Kidney tubule cell (primary cell): Measurements from ENCODE around the gene PDGFRB.

Source experiments
- DNase-seq: peaks from one replicate; pipeline ENCODE4 v3.0.0-alpha.2; 2018; ENCODE audit warnings: low spot score

Gene PDGFRB

DNA sequence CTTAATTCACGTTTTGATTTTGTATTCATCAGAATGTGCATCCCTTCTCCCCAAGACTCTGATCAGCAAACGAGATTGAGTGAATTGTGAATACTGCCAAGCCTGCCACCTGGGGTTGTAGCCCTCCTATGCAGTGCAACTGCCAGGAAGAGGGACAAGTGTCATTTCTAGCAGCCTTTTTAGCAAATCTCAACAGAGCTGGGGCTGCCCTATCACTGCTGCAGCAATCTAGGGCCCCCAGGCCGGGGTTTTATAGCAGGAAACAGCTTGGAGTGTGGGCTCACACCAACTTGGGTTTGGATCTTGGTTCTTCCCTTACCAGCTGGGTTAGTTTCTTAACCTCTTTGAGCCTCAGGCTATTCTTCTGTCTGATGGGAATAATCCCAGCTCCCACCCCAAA is 73.3 kb downstream of the PDGFRB start:
- DNase-seq = no peak

GRCh38 chr5:150081541-150082283 is 73.9 kb downstream of the PDGFRB start:
- DNase-seq = no peak

GRCh38 chr5:150080696-150081435 is 74.8 kb downstream of the PDGFRB start:
- DNase-seq = no peak

- no peak for DNase-seq
Observed at GRCh38 chr5:150079909-150080461, 75.7 kb downstream of the PDGFRB start.

DNA sequence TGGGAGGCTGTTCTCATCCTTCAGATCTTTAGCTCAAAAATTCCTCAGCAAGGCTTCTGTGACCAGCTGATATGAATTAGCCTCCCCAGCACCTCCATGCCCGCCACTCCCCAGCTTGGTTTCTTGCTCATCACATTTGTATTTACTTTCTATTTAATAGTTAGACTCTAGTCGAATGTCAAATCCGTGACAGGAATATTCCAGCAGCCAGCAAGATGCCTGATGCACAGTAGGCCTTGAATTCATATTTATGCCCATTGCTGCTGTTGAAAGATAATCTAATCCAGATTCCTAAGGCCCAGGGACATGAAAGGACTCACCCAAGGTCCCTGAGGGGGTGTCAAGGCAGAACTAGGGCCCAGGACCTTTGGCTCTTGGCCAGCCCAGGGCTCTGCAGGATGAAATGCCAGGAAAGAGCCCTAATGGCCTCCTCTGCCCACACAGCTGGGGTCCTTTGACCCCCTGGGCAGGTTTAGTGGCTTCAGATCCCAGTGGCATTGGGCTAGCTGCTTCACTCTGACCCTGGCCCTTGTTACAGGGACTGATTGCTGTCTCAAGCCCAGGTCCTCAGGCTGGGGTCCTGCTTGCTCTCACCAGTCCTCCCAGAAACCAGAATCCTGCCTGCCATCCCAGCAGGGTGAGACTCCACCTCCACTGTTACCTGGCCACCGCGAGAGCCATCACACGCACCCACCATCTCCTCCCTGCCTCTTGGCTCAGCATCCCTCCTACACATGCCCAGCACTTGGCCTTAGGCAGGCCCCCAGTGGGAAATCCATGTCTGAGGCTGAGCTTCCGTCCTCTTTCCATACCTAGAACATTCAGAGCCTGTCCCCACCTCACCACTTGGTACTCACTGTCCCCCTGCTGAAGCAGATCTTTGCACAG is 76.6 kb downstream of the PDGFRB start:
- no peak for DNase-seq

GRCh38 chr5:150077996-150078801 is 77.4 kb downstream of the PDGFRB start:
- no peak for DNase-seq

GRCh38 chr5:150077060-150077459 is 78.6 kb downstream of the PDGFRB start:
- no peak for DNase-seq

DNA sequence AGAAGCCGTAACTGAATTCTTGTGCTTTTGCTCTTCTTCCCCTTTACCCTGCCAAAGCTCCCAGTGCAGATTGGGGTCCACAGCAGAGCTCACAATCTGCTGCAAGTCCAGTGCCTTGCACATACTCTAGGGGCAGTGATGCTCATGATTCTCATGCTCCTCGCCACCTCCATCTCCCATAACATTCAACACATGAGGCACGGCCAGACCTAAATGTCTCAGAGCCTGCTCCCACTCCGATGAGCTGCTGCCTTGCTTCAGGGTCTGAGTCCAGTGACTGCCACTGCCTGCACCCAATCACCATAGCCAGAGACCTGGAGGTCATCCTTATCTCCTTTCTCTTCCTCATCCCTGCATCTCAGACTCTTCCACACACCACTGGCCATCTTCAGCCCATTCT is 79.8 kb downstream of the PDGFRB start:
- DNase-seq = no peak

GRCh38 chr5:150075233-150075632 is 80.4 kb downstream of the PDGFRB start:
- no peak for DNase-seq

DNA sequence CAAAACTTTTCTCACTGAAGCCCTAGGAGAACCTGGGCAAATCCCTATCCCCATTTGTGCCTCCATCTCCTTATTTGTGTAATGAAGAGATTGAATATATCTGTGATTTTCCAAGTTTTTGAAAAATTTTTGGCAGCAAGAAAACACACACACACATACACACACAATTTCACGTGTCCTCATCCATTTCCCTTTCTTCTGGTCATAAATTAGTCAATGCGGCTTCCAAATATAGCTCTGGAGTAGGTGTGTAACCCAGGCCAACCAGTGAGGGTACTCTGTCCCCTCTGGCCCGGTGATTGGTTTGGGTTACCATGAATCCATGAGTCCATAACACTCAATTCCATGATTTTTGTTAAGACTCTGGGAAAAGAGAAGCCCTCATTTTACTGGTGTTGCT is 82.0 kb downstream of the PDGFRB start:
- no peak for DNase-seq

DNA sequence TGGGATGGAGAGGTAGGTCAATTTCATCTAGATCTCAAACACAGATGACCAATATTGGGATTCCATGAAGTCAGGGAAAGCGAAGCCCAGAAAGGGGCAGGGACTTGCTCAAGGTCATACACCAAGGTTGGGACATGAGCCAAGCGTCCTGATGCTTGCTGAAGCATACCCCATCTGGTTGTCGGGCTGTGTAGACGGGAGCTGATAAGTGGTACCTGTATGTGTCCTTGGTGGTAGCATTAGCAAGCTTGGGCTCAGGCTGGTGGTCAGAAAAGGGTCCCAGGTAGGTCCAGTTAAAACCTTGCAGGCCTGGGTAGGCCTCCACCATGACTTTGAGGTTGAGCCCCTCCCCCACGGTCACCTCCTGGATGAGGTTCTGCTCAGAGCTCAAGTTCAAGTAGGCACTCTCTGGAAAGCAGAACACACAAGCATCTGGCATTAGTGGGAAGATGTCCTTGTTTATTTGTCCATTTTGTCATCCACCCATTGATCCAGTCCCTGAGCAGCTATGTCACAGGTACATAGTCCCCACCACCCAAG is 82.5 kb downstream of the PDGFRB start:
- DNase-seq = no peak

DNA sequence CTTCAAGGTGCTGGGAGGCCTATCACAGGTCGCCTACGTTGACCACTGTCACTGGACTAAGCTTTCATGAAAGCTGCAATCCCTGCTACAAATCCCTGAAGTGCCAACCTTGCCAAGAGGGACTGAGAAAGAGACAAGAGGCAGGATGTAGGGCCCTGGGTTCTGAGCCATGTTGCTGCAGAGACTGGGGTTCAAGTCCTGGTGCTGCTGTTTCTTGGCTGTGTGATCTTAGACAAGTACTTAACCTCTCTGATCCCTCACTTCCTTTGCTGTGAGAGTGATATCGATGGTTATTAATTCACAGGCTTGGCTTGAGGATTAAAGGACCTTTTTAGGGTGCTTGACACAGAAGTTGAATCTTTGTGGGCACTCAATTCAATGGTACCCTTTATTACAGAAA is 84.8 kb downstream of the PDGFRB start:
- DNase-seq = no peak

DNA sequence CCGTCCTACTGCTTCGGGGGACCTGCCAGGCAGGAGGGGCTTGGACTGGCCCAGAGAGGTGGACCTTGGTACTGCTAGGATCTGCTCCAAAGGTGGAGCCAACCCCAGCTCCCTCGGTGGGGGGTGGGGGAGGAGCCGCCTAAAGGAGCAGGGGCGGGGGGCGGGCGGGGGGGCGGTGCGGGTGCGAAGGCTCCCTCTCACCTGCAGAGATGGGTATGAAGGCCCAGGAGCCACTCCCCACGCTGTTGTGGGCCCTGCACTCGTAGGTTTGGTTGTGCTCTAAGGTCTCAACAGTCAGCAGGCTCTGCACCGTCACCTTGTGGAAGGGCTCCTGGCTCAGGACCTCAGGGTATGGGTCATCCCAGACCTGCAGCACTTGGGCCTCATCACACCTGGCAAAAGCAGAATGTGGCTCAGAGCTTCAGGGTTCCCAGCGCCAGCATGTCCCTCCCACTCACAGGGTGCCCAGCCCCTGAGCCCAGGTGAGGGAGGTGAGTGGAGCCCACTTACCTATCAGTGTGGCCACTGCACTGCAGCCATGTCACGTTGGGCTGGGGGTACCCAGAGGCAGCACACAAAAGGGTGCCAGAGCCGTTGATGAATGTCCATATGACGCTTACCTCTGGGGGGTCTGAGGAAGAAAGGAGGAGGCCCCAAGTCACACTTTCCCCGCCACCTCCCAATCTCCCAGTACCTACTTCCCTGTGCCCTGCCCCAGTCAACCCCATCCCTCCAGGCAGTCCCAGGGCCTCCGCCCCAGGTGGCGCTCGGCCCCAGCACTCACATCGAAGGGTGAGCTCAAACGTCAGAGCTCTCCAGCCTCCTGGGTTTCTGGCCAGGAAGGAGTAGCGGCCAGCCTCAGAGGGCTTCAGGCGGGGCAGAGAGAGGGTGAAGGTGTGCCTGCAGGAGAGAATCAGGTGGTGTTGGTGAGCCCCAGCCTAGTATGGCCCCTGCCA is 85.7 kb downstream of the PDGFRB start:
- no peak for DNase-seq

GRCh38 chr5:150068961-150069645 is 86.5 kb downstream of the PDGFRB start:
- no peak for DNase-seq

DNA sequence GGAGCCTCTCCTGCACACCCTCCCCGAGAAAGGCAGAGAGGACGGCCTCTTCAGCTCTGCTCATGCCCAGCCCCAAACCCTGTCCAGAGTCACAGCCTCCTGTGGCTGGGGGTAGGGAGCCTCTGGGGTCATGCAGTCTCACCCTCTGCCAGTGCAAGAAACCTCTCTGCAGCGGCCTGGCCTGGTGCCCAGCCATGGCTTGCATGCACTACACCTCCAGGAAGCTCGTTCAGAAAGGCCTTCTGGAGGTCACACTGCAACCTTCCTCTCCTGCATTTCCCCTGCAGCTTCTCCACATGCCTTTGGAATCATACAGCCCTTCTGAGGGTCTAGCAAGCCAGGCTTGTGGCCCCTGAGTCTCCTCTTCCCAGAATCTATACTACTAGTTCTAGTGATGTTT is 87.2 kb downstream of the PDGFRB start:
- peak; percentile 26 for DNase-seq

DNA sequence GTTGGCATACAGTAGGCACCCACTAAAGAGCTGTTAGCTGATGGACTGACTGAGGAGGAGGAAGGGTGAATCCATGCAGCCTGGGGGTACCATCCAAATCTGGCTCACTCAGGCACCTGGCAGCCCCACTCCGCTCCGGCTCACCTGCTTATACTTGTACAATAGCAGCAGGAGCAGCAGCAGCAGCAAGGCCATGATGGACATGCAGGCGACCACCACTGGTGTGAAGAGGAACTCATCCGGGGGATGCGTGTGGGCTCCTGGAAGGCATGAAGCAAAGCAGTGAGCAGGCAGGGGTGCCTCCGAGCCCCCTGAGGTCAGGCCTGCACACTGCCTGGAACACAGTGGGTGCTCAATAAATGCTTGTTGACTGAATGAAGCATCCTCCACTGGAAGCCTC is 87.6 kb downstream of the PDGFRB start:
- DNase-seq = no peak

GRCh38 chr5:150067405-150067960 is 88.2 kb downstream of the PDGFRB start:
- DNase-seq = no peak

GRCh38 chr5:150066901-150067396 is 88.7 kb downstream of the PDGFRB start:
- peak; percentile 78 for DNase-seq

GRCh38 chr5:150066436-150066835 is 89.2 kb downstream of the PDGFRB start:
- no peak for DNase-seq
